ENCODE measurements around the gene NFIA.

GRCh38 chr1:61135291-61135690 is 52.9 kb downstream of the NFIA start:
- TF ChIP-seq CTCF (tag by site-specific recombination; IDR thresholded peaks at IDR 0.05) (no peak), ZNF280D (tag by site-specific recombination; IDR thresholded peaks at IDR 0.05) (no peak)

All from HEK293 (cell line).